DMS114 treated with DMSO at 0.1 percent for 48 hours (cell line): ENCODE results near the gene MMP14.
"Not testable (repeated sequence)": the region's sequence is repeated elsewhere in the genome, so short reads cannot be mapped to it uniquely, and the experiment has no call there.

Experiments
- DNase-seq: peaks from one replicate; lab custom pipeline; 2025; ENCODE audit not compliant: unreplicated experiment; lab: John Stamatoyannopoulos, UW

MMP14 gene

GRCh38 chr14:22836301-22837113 lies at the start of gene MMP14:
TSS of gene MMP14 (plus strand) at chr14:22836585. CDS start at chr14:22836818, 233 bp downstream.
- DNase-seq, result peak; percentile 31

GRCh38 chr14:22786685-22787084 lies 49.7 kb upstream of the MMP14 start:
- DNase-seq, result no peak

- no peak for DNase-seq
Measured at GRCh38 chr14:22791301-22791700, 45.1 kb upstream of the MMP14 start.

GRCh38 chr14:22792158-22792557 lies 44.2 kb upstream of the MMP14 start:
- no peak for DNase-seq

GRCh38 chr14:22793550-22793949 lies 42.8 kb upstream of the MMP14 start:
- DNase-seq, result not testable (repeated sequence)

GRCh38 chr14:22793976-22794375 lies 42.4 kb upstream of the MMP14 start:
- no peak for DNase-seq

- no peak for DNase-seq
Measured at GRCh38 chr14:22794551-22794951, 41.8 kb upstream of the MMP14 start.

GRCh38 chr14:22796087-22796707 lies 40.2 kb upstream of the MMP14 start:
- DNase-seq, result no peak

- DNase-seq, result no peak
Measured at GRCh38 chr14:22797017-22797917, 39.1 kb upstream of the MMP14 start.

- DNase-seq, result no peak
Measured at GRCh38 chr14:22798528-22798927, 37.9 kb upstream of the MMP14 start.

GRCh38 chr14:22800346-22800745 lies 36.0 kb upstream of the MMP14 start:
- no peak for DNase-seq

GRCh38 chr14:22801716-22802115 lies 34.7 kb upstream of the MMP14 start:
- DNase-seq, result no peak

GRCh38 chr14:22802860-22803686 lies 33.3 kb upstream of the MMP14 start:
- DNase-seq, result no peak

- DNase-seq, result no peak
Measured at GRCh38 chr14:22803687-22803974, 32.8 kb upstream of the MMP14 start.

GRCh38 chr14:22805235-22805634 lies 31.1 kb upstream of the MMP14 start:
- not testable (repeated sequence) for DNase-seq

- no peak for DNase-seq
Measured at GRCh38 chr14:22807432-22808087, 28.8 kb upstream of the MMP14 start.

- DNase-seq, result no peak
Measured at GRCh38 chr14:22808388-22809209, 27.8 kb upstream of the MMP14 start.

- DNase-seq, result no peak
Measured at GRCh38 chr14:22811722-22812121, 24.7 kb upstream of the MMP14 start.

- DNase-seq, result no peak
Measured at GRCh38 chr14:22812744-22813143, 23.6 kb upstream of the MMP14 start.
